Left lung (tissue), 10 donors: Measurements from ENCODE around the gene CCDC92B. TPM values are rescaled to one million over a fixed set of nuclear protein-coding genes. Genes with fewer than 3 reads are reported as not detected.
A peak's percentile ranks its signal among the peaks of the same experiment; 100 is the strongest.
"Not testable (repeated sequence)": the region's sequence is repeated elsewhere in the genome, so short reads cannot be mapped to it uniquely, and the experiment has no call there.

Source experiments
- ATAC-seq: fragments of 200-7000 bp; cut with Tn5 transposase; one replicate; pipeline ENCODE4 v1.9.1; 2020; ENCODE audit warnings: moderate library complexity
- DNase-seq, 4 donors: peaks; one replicate each; pipeline ENCODE4 v3.0.0-alpha.2; 2013 to 2020
- H3K27ac ChIP-seq, 2 donors: fragments of 200-600 bp; sonication (generic) in 1 of 2; one replicate each; pipeline versions ENCODE4 v1.5.0 to v1.8.0; 2020 to 2021
- H3K27me3 ChIP-seq, 2 donors: fragments of 200-600 bp; sonication (generic) in 1 of 2; one replicate each; pipeline versions ENCODE4 v1.5.0 to v1.8.0; 2020 to 2021
- H3K36me3 ChIP-seq, 2 donors: fragments of 200-600 bp; sonication (generic) in 1 of 2; one replicate each; pipeline versions ENCODE4 v1.5.0 to v1.8.0; 2020 to 2021
- H3K4me1 ChIP-seq, 2 donors: fragments of 200-600 bp; one replicate each; pipeline ENCODE4 v1.8.0; 2021
- H3K4me3 ChIP-seq, 2 donors: fragments of 200-600 bp; sonication (generic) in 1 of 2; one replicate each; pipeline versions ENCODE4 v1.5.0 to v1.8.0; 2020 to 2021; ENCODE audit warnings: mild to moderate bottlenecking in 1 of 2
- H3K9me3 ChIP-seq, 2 donors: fragments of 200-600 bp; sonication (generic) in 1 of 2; one replicate each; pipeline versions ENCODE4 v1.5.0 to v1.8.0; 2020 to 2021
- intact Hi-C, 2 donors: fragments of 100-400 bp; cut with DNase I; formaldehyde crosslinking; loops; one replicate each; pipeline versions ENCODE4 v1.11.2 to v1.14.2; 2022
- polyA plus RNA-seq, 6 donors: library from polyadenylated mRNA; unstranded; fragments of 120-200 nt; gene quantifications; one replicate each; pipeline ENCODE4 v1.2.1, GENCODE V29; 2013; ENCODE audit not compliant: insufficient read length in 6 of 6
- total RNA-seq, 2 donors: library from RNA; stranded (reverse); fragmentation: NEBNext Ultra II Directional; extraction: Animal tissue kit (Norgen Biotek cat#: 25700); gene quantifications; one replicate each; pipeline ENCODE4 v1.2.1, GENCODE V29; 2021
- TF ChIP-seq, protein P1 (sequence below), 2 donors: fragments of 200-600 bp; sonication (generic) in 1 of 2; IDR thresholded peaks; one replicate each; pipeline versions ENCODE4 v1.5.0 to v1.8.0; 2021; ENCODE audit warnings: antibody characterized with exemption in 2 of 2
- donor health status: DM: no; HTN: yes; CAD: no.
- donor health status: DM: no; HTN: no; CAD: no.

The CCDC92B gene
- total and polyA plus RNA-seq, 8 donors, result 0.15 to 0.41 (median 0.25) TPM

DNA sequence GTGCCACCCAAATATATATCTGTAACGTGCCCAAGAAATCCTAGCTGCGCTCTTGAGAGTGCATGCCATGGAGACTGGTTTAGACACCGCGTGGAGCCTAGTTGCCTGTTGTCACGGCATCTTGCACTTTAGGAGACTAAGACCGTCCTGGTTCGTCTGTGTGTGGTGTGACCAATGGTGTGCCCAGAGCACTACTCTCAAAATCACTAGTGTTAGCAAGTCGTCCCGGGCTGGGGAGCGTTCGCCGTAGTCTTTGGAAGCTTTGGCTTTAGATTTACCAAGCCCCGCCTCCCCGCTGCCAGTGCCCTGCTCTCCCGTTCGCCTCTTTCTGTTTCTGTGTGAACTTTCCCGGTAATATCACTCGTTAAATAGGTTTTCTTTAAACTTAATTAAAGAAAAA is 64.9 kb downstream of the CCDC92B start:
- H3K36me3 ChIP-seq, result peaks cover 0 to 59% of the 10 kb centered on the region in 2 donors
- no peak overlapping the region for H3K27ac ChIP-seq
- no peak for ATAC-seq
- no peaks in the 10 kb centered on the region for H3K9me3 ChIP-seq
- no peak overlapping the region for H3K4me3 ChIP-seq
- intact Hi-C loops, result loop anchor here in 1 of 2 donors (10.0 kb wide), 1 partner anchor 90 kb away; the partner anchor contains the start of gene PAFAH1B1
- H3K27me3 ChIP-seq, result no peaks in the 10 kb centered on the region
- TF ChIP-seq, protein P1, sequence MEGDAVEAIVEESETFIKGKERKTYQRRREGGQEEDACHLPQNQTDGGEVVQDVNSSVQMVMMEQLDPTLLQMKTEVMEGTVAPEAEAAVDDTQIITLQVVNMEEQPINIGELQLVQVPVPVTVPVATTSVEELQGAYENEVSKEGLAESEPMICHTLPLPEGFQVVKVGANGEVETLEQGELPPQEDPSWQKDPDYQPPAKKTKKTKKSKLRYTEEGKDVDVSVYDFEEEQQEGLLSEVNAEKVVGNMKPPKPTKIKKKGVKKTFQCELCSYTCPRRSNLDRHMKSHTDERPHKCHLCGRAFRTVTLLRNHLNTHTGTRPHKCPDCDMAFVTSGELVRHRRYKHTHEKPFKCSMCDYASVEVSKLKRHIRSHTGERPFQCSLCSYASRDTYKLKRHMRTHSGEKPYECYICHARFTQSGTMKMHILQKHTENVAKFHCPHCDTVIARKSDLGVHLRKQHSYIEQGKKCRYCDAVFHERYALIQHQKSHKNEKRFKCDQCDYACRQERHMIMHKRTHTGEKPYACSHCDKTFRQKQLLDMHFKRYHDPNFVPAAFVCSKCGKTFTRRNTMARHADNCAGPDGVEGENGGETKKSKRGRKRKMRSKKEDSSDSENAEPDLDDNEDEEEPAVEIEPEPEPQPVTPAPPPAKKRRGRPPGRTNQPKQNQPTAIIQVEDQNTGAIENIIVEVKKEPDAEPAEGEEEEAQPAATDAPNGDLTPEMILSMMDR (IDR thresholded peaks at IDR 0.05), result no peak
- peaks cover 12 to 15% of the 10 kb centered on the region in 2 donors for H3K4me1 ChIP-seq
- peak in 1 of 4 donors; percentile 50 for DNase-seq

DNA sequence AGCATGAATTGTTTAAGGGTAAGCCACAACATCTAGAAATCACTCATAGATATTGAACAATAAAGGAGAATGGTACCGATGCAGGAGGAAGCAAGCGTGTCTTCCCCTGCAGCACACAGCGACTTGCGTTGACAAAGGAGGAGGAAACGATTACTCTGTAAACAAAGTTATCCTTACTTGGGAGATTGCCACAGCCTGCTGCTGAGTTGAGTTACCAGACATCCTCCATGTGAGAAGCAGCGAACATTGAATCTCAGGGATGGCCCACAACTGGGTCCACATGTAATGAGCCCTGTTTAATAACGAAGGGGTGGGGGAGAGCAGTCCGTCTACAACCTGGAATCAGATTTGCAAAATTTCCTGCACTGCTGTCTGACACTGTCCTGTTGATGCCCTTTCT is 65.5 kb downstream of the CCDC92B start:
- H3K36me3 ChIP-seq, result peaks cover 0 to 61% of the 10 kb centered on the region in 2 donors
- TF ChIP-seq, protein P1 (IDR thresholded peaks at IDR 0.05), result no peak
- ATAC-seq, result no peak
- H3K27ac ChIP-seq, result no peak overlapping the region
- H3K4me3 ChIP-seq, result no peak overlapping the region
- intact Hi-C loops, result loop anchor here in 1 of 2 donors (10.0 kb wide), 1 partner anchor 89 kb away; the partner anchor contains the start of gene PAFAH1B1
- H3K4me1 ChIP-seq, result peaks cover 6 to 10% of the 10 kb centered on the region in 2 donors
- no peaks in the 10 kb centered on the region for H3K9me3 ChIP-seq
- DNase-seq, result peak in 1 of 4 donors; percentile 52
- H3K27me3 ChIP-seq, result no peaks in the 10 kb centered on the region

DNA sequence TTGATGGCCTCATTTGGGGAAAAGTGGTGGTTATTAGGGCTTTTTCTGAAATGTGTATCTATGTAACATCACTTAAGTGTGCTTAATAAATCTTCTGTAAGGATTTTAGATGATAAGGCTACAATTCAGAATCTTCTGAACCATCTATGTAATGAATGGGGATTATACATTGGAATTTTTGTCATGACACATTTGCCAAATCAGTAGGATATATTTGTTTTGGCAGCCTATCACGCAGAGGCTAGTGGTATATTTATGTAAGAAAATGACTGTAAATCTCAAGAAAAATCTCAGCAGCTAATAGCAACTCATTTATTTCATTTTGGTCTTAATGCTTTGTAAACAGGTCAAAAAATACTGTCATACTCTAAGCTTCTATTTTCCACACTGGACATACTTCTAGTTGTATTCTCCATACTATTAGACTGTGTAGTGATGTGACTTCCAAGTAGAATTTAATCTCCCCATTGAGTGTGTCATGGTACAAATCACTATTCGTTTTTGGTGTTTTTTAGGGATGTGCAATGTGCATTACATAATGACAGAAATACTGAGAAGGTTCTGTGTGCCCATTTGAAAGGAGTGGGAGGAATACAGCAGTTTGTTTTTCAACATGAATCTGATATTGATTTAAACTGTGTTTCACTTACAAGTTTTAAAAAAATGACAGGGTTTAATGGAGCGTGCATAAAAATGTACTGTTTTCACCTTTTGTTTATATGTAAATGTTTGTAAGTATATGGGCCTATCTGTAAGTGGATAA is 67.1 kb downstream of the CCDC92B start:
- Histone ChIP-seq H3K27me3 (no peaks in the 10 kb centered on the region), H3K4me1 (peaks cover 3% of the 10 kb centered on the region in 2 donors), H3K36me3 (peaks cover 0 to 77% of the 10 kb centered on the region in 2 donors), H3K9me3 (no peaks in the 10 kb centered on the region), H3K4me3 (no peak overlapping the region), H3K27ac (no peak overlapping the region)
- no peak for ATAC-seq
- no peak for DNase-seq
- TF ChIP-seq, protein P1 (IDR thresholded peaks at IDR 0.05), result no peak
- intact Hi-C loops, result loop anchor here in 1 of 2 donors (10.0 kb wide), 1 partner anchor 88 kb away; the partner anchor contains the start of gene PAFAH1B1

DNA sequence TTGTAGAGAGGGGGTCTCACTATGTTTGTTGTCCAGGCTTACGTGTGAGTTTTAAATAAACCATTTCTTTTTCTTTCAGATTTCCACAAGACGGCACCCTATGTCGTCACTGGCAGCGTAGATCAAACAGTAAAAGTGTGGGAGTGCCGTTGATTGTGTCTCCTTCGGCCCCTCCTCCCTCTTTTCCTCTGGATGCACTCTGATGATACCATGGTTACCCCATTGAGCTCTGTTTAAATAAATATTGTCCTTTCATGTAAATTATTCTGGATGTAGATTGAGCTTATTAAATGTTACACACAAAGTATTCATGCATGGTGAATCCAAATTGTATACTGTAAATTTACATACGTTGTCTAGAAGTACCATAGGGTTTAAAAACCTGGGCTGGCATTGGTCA is 67.8 kb downstream of the CCDC92B start:
- Histone ChIP-seq H3K4me1 (peaks cover 0 to 3% of the 10 kb centered on the region in 2 donors), H3K27ac (no peak overlapping the region), H3K9me3 (no peaks in the 10 kb centered on the region), H3K27me3 (no peaks in the 10 kb centered on the region), H3K4me3 (no peak overlapping the region), H3K36me3 (peaks cover 0 to 84% of the 10 kb centered on the region in 2 donors)
- TF ChIP-seq, protein P1 (IDR thresholded peaks at IDR 0.05), result no peak
- intact Hi-C loops, result loop anchor here in 1 of 2 donors (10.0 kb wide), 1 partner anchor 87 kb away; the partner anchor contains the start of gene PAFAH1B1
- ATAC-seq (no peak), DNase-seq (no peak)

DNA sequence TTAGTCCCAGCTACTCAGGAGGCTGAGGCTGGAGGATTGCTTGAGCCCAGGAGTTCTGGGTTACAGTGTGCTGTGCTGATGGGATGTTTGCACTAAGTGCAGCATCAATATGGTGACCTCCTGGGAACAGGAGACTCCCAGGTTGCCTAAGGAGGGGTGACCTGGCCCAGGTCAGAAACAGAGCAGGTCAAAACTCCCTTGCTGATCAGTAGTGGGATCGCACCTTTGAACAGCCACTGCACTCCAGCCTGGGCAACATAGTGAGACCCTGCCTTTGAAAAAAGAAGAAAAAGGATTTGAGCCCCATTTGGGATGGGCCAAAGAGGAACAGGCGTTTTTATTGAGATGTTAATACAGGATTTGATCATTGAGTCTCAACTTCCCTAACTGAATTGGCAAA is 68.5 kb downstream of the CCDC92B start:
- no peak for ATAC-seq
- Histone ChIP-seq H3K27me3 (no peaks in the 10 kb centered on the region), H3K36me3 (peaks cover 0 to 90% of the 10 kb centered on the region in 2 donors), H3K4me1 (peaks cover 0 to 3% of the 10 kb centered on the region in 2 donors), H3K9me3 (no peaks in the 10 kb centered on the region), H3K27ac (no peak overlapping the region), H3K4me3 (no peak overlapping the region)
- TF ChIP-seq, protein P1 (IDR thresholded peaks at IDR 0.05), result no peak
- no peak for DNase-seq
- intact Hi-C loops, result loop anchor here in 1 of 2 donors (10.0 kb wide), 1 partner anchor 86 kb away; the partner anchor contains the start of gene PAFAH1B1

DNA sequence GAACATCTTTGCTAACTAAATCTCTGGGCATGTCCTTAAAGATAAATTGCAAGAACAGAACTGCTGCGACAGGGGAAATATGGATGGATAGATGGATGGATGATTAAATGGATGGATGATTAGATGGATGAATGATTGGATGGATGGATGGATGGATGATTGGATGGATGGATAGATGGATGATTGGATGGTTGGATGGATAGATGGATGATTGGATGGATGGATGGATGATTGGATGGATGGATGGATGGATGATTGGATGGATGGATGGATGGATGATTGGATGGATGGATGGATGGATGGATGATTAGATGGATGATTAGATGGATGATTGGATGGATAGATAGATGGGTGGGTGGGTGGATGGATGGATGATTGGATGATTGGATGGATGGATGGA is 70.2 kb downstream of the CCDC92B start:
- ATAC-seq, intact Hi-C loops, H3K4me3 ChIP-seq, H3K27ac ChIP-seq, DNase-seq, H3K9me3 ChIP-seq, H3K27me3 ChIP-seq, H3K4me1 ChIP-seq: not testable (repeated sequence)
- H3K36me3 ChIP-seq, result peaks cover 0 to 94% of the 10 kb centered on the region in 2 donors
